Heart left ventricle (tissue), 13 donors: ENCODE measurements around the gene HS3ST3A1.

ENCODE experiments used
- CTCF ChIP-seq, 12 donors: fragments of 200-600 bp; sonication (generic) in 4 of 12; IDR thresholded peaks; one replicate each; pipeline versions ENCODE4 v1.5.0 to v1.8.0; 2018 to 2022; ENCODE audit warnings: antibody characterized with exemption in 12 of 12, mild to moderate bottlenecking in 5 of 12
- POLR2A ChIP-seq, 2 donors: fragments of 450-650 bp; IDR thresholded peaks; one replicate each; pipeline ENCODE4 v1.6.1; 2017; ENCODE audit warnings: antibody characterized with exemption in 2 of 2, mild to moderate bottlenecking in 2 of 2, moderate library complexity in 2 of 2
- donor health status: ischemic (EF 13 %, LVEDD 7.1; RV severe dilation, severe dysfunction).
- donor health status: DM: no; HTN: yes; CAD: no.
- donor health status: DM: no; HTN: no; CAD: no.
- donor health status: ischemic (EF 25% LVEDD 6.9; RV normal size, moderate dysfunction).
- donor health status: ischemic (EF 25% LVEDD 5.7; RV mildly dilated, moderate dysfunction).
- donor health status: ischemic (EF 35%, LVEDD 5.7; RV mildly dilated, moderate dysfunction).
- donor health status: nonischemic (EF 11% LVEDD 7.7; RV severe dilation, severe dysfunction).
- donor health status: DM: yes; HTN: yes; CAD: no.
- donor health status: PGD.
- donor health status: ischemic (EF 29% LVEDD 5.4; RV normal size, mild dysfunction).
- donor health status: nonischemic (EF 23%, LVEDD 6.1; RV moderate dilation, normal function).

DNA sequence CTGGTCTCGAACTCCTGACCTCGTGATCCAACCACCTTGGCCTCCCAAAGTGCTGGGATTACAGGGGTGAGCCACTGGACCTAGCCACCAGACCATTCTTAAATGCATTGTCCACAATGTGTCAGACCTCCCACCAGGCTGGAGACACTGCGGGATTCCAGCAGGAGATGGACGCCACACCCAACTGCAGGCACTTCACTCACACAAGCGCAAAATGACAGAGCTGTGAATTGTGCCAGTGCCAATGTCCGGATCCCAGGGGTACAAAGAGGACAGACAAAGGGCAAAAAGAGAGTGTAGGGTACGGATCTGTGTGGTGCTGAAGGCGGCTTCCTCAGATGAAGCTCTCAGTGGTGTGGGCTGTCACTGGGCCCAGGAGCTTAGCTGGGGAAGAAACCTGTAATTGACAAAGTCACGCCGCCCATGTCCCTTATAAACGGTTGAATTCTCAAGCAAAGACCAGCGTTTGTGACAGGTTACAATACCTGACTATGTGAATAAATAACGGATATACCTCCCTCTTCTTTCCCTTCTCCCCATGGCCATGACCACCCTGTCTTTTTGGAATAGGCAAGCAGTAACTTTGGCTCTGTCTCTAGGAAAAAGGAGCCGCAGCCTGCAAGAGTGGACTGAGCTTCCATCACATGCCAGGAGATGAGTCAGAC is 40.0 kb downstream of the HS3ST3A1 start:
- TF ChIP-seq POLR2A (IDR thresholded peaks at IDR 0.05): no peak
- no peak for TF ChIP-seq CTCF (IDR thresholded peaks at IDR 0.05)
